ENCODE results near the gene PKP4.
"Not testable (repeated sequence)": the region's sequence is repeated elsewhere in the genome, so short reads cannot be mapped to it uniquely, and the experiment has no call there.

PKP4 gene

DNA sequence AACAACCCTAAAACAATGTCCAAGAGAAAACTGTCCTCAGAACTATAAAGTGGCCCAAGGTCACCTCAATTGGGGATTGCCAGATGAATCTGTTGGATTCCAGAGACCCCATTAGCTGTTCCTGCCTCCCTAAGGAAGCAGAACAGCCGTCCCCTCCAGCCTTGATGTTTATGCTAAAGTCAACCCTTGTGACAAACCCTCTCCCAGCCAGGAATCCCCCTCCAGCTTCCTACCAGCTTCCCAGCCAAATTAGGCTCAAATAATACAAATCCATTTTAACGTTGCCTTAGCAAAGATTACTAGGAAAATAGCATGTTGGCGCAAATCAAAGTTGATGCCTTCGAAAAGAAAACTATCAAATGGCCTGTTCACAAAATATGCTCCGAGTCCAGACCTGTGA, 232.6 kb downstream of the PKP4 start:
- DNase-seq, result no peak

- no peak for DNase-seq
These were observed 234.1 kb downstream of the PKP4 start for GRCh38 chr2:158690823-158691222.

- no peak for DNase-seq
These were observed 234.9 kb downstream of the PKP4 start for GRCh38 chr2:158691619-158692018.

GRCh38 chr2:158692372-158693103, 235.8 kb downstream of the PKP4 start:
- DNase-seq, result no peak

GRCh38 chr2:158693476-158693875, 236.7 kb downstream of the PKP4 start:
- no peak for DNase-seq

DNA sequence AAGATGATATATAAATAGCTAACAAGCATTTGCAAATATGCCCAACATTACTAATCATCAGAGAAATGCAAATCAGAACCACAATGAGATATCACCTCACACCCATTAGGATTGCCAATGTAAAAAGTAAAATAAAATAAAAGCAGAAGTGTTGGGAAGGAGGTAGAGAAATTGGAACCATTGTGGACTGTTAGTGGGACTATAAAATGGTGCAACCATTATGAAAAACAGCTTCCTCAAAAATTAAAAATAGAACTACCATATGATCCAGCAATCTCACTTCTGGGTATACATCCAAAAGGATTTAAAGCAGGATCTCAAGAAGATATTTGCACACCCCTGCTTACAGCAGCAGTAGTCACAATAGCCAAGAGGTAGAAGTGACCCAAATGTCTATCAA, 238.6 kb downstream of the PKP4 start:
- DNase-seq, result no peak

DNA sequence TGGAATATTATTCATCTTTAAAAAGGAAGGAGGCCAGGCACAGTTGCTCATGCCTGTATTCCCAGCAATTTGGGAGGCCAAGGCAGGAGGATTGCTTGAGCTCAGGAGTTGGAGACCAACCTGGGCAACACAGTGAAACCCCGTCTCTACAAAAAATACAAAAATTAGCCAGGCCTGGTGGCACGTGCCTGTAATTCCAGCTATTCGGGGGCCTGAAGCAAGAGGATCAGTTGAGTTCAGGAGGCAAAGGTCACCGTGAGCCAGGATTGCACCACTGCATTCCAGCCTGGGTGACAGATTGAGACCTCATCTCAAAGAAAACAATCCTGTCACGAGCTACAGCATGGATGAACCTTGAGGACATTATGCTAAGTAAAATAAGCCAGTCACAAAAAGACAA, 239.0 kb downstream of the PKP4 start:
- DNase-seq, result not testable (repeated sequence)

GRCh38 chr2:158699323-158699722, 242.6 kb downstream of the PKP4 start:
- no peak for DNase-seq

DNA sequence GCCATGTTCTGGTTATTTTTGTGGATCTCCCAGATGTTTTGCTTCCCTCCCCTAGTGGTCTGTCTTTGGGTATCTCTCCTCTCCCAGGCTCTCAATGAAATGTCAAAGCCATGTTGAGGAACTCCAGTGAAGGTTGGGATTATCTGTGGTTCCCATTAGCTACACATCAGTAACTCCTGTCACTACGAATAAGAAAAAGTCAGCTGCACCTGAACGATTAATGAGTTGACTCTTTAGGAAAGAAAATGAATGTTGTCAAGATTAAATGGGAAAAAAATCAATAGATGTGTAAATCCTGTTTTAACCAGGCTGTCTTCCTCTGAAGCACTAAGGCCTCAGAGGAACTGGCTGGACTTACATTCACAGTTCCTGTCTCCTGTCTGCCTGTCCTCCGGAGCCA, 244.3 kb downstream of the PKP4 start:
- DNase-seq, result no peak

- DNase-seq, result no peak
These were observed 246.0 kb downstream of the PKP4 start for GRCh38 chr2:158702740-158703139.

DNA sequence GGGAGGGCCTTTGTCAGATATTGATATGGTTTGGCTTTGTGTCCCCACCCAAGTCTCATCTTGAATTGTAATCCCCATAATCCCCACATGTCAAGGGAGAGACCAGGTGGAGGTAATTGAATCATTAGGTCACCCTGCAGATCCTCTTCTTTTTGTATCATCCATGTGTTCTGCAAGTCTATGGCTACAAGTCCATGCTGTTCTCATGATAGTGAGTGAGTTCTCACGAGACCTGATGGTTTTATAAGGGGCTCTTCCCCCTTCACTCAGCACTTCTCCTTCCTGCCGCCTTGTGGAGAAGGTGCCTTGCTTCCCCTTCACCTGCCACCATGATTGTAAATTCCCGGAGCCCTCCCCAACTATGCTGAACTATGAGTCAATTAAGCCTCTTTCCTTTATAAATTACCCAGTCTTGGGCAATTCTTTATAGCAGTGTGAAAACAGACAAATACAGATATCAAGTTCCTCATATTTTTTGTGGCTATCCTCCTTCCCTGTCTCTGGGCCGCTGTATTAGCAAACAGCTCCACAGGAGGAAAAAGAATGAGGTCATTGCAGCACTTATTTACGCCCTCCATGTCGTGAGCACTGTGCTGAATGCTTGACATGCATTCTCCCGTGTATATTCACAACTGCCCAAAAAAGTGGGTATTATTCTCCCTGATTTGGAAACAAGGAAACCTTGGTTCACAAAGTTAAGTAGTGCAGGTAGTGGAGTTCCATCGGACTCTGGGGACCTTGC, 248.1 kb downstream of the PKP4 start:
- DNase-seq, result not testable (repeated sequence)

DNA sequence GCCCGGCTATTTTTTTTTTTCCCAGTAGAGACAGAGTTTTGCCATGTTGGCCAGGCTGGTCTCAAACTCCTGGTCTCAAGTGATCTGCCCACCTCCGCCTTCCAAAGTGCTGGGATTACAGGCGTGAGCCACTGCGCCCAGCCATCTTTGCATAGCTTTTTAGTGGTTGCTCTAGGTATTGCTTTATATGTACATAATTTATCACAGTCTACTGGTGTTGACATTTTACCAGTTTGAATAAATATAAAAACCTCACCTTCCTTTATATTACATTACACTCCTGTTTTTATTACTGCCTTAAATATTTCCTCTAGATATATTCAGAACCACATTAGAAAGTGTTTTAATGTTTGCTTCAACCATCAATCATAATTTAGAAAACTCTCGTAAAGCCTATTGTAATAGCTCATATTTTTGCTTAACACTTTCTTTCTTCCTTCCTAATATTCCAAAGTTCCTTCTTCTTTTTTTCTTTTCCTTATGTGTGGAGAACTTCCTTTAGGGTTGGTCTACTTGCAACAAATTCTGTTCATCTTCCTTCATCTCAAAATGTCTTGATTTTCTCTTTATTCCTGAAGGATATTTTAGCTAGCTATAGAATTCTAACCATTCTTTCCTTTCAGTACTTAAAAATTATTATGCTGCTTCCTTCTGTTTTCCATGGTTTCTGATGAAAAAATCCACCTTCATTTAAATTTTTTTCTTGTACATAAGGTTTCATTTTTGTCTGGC, 256.2 kb downstream of the PKP4 start:
- no peak for DNase-seq

- DNase-seq, result no peak
These were observed 256.9 kb downstream of the PKP4 start for GRCh38 chr2:158713523-158714138.

DNA sequence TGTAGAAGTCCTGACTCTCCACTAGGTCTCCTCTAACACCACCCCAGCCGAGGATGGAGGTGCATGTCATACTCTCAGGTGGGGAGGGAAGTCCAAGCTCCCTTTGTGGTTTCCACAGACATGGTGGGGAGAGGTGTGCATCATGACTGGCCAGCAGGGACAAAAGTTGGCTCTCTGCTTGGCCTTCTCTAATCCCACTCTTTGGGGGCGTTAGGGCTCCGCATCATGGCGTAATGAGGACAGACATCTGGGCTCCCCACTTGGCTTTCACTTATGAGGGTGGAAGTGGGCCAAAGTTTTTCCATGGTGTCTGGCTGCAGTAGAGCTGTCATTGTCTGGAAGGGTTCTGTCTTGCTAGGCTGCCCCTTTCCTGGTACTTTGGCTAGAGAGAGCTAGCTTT, 257.7 kb downstream of the PKP4 start:
- DNase-seq, result no peak

DNA sequence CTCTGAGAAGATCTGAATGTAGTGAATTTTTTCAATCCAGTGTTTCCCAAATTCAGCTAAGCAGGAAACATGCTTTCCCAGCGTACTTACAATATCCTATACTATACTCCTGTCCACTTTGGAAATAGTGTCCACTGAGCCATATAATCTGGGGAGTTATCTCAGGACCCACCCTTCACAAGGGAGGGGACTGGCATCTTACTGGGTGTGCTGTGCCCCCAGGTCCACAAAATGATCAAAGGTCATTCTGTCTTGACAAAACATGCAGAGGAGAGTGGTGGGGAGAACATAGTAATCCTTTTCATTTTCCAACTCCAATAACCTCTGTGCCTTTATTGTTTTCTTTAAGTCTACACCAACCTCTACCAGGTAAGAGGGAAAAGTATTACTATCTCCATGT, 258.6 kb downstream of the PKP4 start:
- DNase-seq, result no peak

GRCh38 chr2:158716121-158716791, 259.5 kb downstream of the PKP4 start:
- DNase-seq, result no peak

DNA sequence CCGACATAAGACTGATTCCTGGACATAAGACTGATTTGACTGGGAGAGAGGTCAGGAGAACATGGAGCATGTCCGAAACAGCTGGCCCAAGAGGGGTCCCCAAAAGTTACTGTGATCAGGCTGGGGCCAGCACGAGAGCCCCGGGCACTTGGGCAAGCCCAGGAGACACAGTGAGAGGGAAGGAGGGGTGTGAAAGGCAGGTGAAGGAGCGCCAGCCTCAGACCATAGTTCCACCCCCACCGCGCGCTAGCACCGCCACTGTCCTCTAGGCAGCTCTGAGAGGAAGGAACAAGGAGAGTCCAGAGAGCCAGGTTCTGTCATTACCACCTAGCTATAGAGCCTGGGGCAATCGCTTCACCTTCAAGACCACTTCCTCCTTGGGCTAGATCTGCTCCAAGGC, 260.2 kb downstream of the PKP4 start:
- DNase-seq, result no peak

DNA sequence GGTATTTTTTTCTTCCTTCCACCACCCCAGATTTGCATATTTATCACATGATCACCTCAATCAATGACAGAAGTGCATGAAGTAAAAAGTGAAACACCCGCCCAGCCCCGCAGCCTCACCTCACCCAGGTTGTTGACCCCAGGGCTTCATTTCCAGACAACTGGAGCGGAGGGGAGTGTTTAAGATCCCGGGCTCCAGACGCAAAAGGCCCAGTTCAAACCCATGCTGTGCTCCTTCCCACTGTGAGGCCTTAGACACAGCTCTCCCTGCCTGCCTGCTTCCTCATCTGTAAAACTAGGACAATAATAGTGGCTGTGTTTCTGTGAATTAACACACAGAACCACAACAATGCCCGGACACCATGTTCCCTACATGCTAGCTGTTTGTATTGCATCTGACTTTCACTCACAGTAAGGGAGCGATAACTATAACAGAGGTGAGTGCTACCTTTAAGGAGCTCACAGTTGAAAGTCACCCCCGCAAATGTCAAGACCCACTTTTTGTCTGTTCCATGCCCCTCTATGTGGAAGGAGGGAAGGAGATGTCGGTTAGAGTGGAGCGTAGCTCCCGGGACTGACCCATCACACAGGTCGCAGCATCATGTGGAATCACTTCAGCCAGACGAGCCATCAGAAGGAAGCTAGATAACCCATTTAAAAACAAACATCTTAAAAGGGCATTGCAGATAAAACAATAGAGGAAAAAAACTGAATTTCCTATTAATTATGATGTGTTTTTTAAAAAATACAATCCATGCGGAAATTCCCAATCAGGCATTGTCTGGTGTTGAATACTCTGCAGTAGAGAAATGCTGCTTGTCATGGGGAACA, 260.8 kb downstream of the PKP4 start:
- DNase-seq, result no peak

DNA sequence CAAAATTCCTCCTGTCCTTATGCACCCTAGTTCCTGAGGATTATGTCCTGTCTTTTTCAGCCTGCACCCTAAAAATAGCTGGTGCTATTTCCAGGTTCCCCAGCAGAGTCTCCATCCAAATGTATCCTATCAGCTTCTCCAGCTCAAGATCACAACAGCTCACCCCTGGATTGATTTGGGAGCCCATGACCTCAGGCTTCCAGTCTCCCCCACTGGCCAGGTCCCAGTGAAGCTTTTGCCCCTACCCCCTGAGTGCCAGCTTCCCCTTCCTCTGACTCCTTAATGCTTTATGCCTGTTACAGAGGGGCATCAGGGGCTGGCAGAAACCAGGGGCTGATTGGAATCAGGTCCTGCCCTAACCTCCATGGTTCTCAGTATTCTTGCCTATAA, 261.4 kb downstream of the PKP4 start:
- no peak for DNase-seq

- no peak for DNase-seq
These were observed 262.1 kb downstream of the PKP4 start for GRCh38 chr2:158718851-158719250.

DNA sequence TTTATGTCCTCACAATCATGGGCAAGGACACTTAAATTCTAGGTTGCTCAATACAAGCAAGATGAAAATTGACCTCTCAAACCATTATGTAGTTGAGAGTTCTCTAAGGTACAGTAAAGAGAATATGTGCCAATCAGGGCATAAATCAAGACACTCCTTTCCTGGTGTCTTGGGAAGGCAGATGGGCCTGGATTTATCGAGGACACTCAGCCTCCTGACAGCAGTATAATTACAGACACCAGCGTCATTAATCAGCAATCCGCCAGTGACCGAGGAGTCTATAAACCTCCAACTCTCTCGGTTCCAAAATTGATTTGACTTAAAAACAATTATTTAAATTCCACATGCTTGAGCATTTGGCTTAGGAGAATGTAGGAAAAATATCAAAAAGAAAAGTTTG, 262.7 kb downstream of the PKP4 start:
- DNase-seq, result no peak
